ENCODE data around the gene PCDHGC5. TPM values are rescaled to one million over a fixed set of nuclear protein-coding genes. Genes with fewer than 3 reads are reported as not detected.

PCDHGC5 gene
- total and polyA plus RNA-seq, 2 of the 8 experiments (the other 6 are each of a cell fraction or from before 2014, with no cell fraction given) = 0.41 to 1.1 TPM

DNA sequence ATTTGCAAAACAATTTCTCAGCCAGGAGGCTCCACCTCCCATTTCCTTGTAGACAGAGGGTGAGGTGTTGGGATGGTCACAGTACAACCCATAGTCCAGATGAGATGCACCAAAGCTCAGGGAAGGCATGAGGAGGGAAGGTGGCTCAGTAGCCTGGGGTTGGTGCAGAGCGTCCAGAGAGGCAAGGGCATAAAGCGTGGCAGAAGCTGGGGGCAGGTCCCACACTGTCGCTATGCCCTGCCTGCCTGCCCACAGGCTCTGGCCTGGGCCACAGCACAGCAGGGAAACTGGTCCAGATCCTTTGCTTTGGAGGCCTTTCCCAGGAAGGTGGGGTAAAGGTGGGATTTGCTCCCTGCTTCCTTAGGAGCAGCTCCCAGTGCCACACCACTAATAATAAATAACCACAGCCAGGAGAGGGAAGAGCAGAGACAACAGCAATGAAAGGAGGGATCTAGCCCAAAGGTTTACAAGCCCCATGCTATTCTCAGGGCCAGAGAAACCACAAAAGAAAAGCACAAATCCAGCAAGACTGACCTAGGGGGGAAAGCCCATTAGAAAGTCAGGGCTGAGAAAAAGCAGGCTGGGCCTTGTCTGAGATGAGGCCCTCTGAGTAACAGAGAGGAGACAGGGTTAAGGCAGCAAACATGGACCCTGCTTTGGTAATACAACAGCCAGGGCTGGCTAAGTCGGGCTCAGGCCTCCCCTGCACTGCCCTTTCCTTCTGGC lies 27.2 kb downstream of the PCDHGC5 start:
- Histone ChIP-seq H3K18ac (ENCODE audit: extremely low read depth, low read length) (peak overlapping the region; percentile 5; the same call in 1 of the 2 replicates), H3K79me2 (ENCODE audit: control insufficient read depth in 1 of 2, insufficient read depth in 2 of 2, low read length in 2 of 2) (no peaks in the 10 kb centered on the region), H2BK120ac (replicated peaks; ENCODE audit: low read depth, low read length) (no peak overlapping the region), H3K4me2 (ENCODE audit: insufficient read depth in 1 of 2, low read depth in 2 of 2, low read length in 2 of 2) (no peak overlapping the region), H3K23me2 (ENCODE audit: low read depth, low read length) (peaks cover 15% of the 10 kb centered on the region), H3K79me1 (ENCODE audit: low read depth, low read length) (no peaks in the 10 kb centered on the region), H2BK20ac (ENCODE audit: low read length) (no peak overlapping the region), H4K8ac (ENCODE audit: extremely low read depth, insufficient read depth, low read length) (no peak overlapping the region), H2BK15ac (ENCODE audit: low read length) (no peak overlapping the region; the same call in 1 of the 2 replicates), H3K27me3 (replicated peaks in 1 of 4; ENCODE audit: control insufficient read depth in 3 of 4, extremely low read depth in 1 of 4, insufficient read depth in 3 of 4, low read length in 3 of 4) (no peaks in the 10 kb centered on the region), H3K56ac (replicated peaks; ENCODE audit: insufficient read length, low read depth, low read length) (no peak overlapping the region), H2BK12ac (ENCODE audit: low read depth, low read length) (0 out of 2 replicates have a peak overlapping the region, but pooled peaks have one; percentile 33), H3K9me3 (ENCODE audit: insufficient read depth in 2 of 2, low read depth in 1 of 2, low read length in 1 of 2) (no peaks in the 10 kb centered on the region), H3K23ac (ENCODE audit: insufficient read length) (no peak overlapping the region), H4K20me1 (replicated peaks in 1 of 2; ENCODE audit: control insufficient read depth in 1 of 2, insufficient read depth in 2 of 2, low read length in 2 of 2) (no peaks in the 10 kb centered on the region), H3K4me1 (replicated peaks in 1 of 4; ENCODE audit: control insufficient read depth in 3 of 4, insufficient read depth in 4 of 4, low read length in 3 of 4) (peaks cover 3 to 23% (median 9%) of the 10 kb centered on the region in 4 experiments), H3K27ac (ENCODE audit: low read depth, low read length) (no peak overlapping the region), H3K14ac (ENCODE audit: insufficient read length) (no peak overlapping the region), H2AK5ac (ENCODE audit: low read depth, low read length) (no peak overlapping the region), H4K91ac (replicated peaks; ENCODE audit: insufficient read length, low read length) (peak overlapping the region; percentile 44), H2AFZ (ENCODE audit: low read length) (no peak overlapping the region), H3K4me3 (ENCODE audit: extremely low read depth in 1 of 4, insufficient read depth in 2 of 4, low read depth in 3 of 4, low read length in 4 of 4) (no peak overlapping the region), H3K4ac (replicated peaks; ENCODE audit: insufficient read length, low read depth, low read length) (peak overlapping the region; percentile 8), H3K9ac (replicated peaks in 1 of 4; ENCODE audit: extremely low read depth in 1 of 4, low read depth in 3 of 4, low read length in 3 of 4) (no peak overlapping the region; a peak in 1 of 7 replicates), H2BK5ac (ENCODE audit: low read depth, low read length) (peak overlapping the region; percentile 49; the same call in 1 of the 2 replicates), H4K5ac (ENCODE audit: insufficient read length, low read depth, low read length) (no peak overlapping the region), H3K36me3 (ENCODE audit: control insufficient read depth in 2 of 4, insufficient read depth in 4 of 4, low read length in 3 of 4) (peaks cover 4 to 20% (median 17%) of the 10 kb centered on the region in 4 experiments; a peak in 7 of 8 replicates)
- ChIA-PET POLR2A (ENCODE audit: partially characterized antibody) (interaction anchor here (1.0 to 5.1 kb wide), 4 partner anchors 23 to 95 kb away, joined by 3 to 33 read pairs (median 8); partner anchors contain the start of gene PCDHGA11), CTCF (ENCODE audit: partially characterized antibody) (interaction anchor here (0.6 to 50.9 kb wide), 24 partner anchors 7 to 334 kb away, joined by 3 to 1236 read pairs (median 9); partner anchors contain the start of genes PCDHB10, PCDHB11, PCDHB14 and PCDHB15)
- FAIRE-seq (no peak), DNase-seq (ENCODE audit: low read depth in 1 of 2, low spot score in 2 of 2) (no peak)
- 86% methylated on average over 4 of the region's 4 CpGs; no CpG with 5 or more reads in 1 of the 2 experiments for WGBS, 2 experiments (ENCODE audit: extremely low coverage in 1 of 2, insufficient coverage in 1 of 2, insufficient read length in 1 of 2, insufficient replicate concordance in 2 of 2, low coverage in 1 of 2, low lambda C conversion rate in 2 of 2, missing lambda C conversion rate in 1 of 2)
- TF ChIP-seq, protein P1, sequence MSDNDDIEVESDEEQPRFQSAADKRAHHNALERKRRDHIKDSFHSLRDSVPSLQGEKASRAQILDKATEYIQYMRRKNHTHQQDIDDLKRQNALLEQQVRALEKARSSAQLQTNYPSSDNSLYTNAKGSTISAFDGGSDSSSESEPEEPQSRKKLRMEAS (IDR thresholded peaks at IDR 0.05) = no peak

All from H1 (cell line).